GM12874 (cell line): ENCODE results near the gene ZNF474.

Experiments used
- CTCF ChIP-seq: IDR thresholded peaks from 2 replicates; pipeline ENCODE4 v1.5.1; 2011; ENCODE audit warnings: low read depth, mild to moderate bottlenecking, control low read depth, low read length, moderate library complexity; ENCODE audit not compliant: insufficient read depth

The ZNF474 gene

GRCh38 chr5:122110987-122111386 lies 18.4 kb upstream of the ZNF474 start:
- TF ChIP-seq CTCF: no peak

- no peak for TF ChIP-seq CTCF
These were observed 17.9 kb upstream of the ZNF474 start for GRCh38 chr5:122111460-122111859.

GRCh38 chr5:122112063-122112462 lies 17.3 kb upstream of the ZNF474 start:
- no peak for TF ChIP-seq CTCF

- TF ChIP-seq CTCF: no peak
These were observed 16.4 kb upstream of the ZNF474 start for GRCh38 chr5:122112733-122113558.

- TF ChIP-seq CTCF: no peak
These were observed 14.8 kb upstream of the ZNF474 start for GRCh38 chr5:122114501-122114900.

- TF ChIP-seq CTCF: no peak
These were observed 10.9 kb upstream of the ZNF474 start for GRCh38 chr5:122118356-122118948.

- no peak for TF ChIP-seq CTCF
These were observed 10.1 kb upstream of the ZNF474 start for GRCh38 chr5:122119205-122119604.
